HG03045 (cell line): ENCODE results near the gene CD14.
A peak's percentile ranks its signal among the peaks of the same experiment; 100 is the strongest.
"Not testable (repeated sequence)": the region's sequence is repeated elsewhere in the genome, so short reads cannot be mapped to it uniquely, and the experiment has no call there.

Source experiments
- ATAC-seq: cut with Tn5 transposase; IDR thresholded peaks from one replicate; pipeline ENCODE4 v1.9.1; 2021; ENCODE audit warnings: mild to moderate bottlenecking, moderate library complexity; ENCODE audit not compliant: unreplicated experiment

CD14 gene

GRCh38 chr5:140633021-140633471 lies at the start of gene CD14:
TSS of gene CD14 (minus strand) at chr5:140633175. CDS start at chr5:140633071, 104 bp downstream.
- ATAC-seq: no peak

GRCh38 chr5:140678993-140679392 lies 46.0 kb upstream of the CD14 start:
- ATAC-seq: no peak

- ATAC-seq: peak; percentile 65
These were observed 45.0 kb upstream of the CD14 start for GRCh38 chr5:140677947-140678346.

- no peak for ATAC-seq
These were observed 41.7 kb upstream of the CD14 start for GRCh38 chr5:140674629-140675028.

GRCh38 chr5:140674211-140674610 lies 41.2 kb upstream of the CD14 start:
- ATAC-seq: no peak

GRCh38 chr5:140673187-140673976 lies 40.4 kb upstream of the CD14 start, which contains the start of gene DND1:
TSS of gene DND1 (minus strand) at chr5:140673576. CDS start at chr5:140673542, 34 bp downstream.
- no peak for ATAC-seq

- no peak for ATAC-seq
These were observed 39.6 kb upstream of the CD14 start for GRCh38 chr5:140672455-140673186.

GRCh38 chr5:140671472-140672125 lies 38.6 kb upstream of the CD14 start:
- ATAC-seq: no peak

GRCh38 chr5:140671035-140671434 lies 38.1 kb upstream of the CD14 start:
- ATAC-seq: not testable (repeated sequence)

- peak; percentile 97 for ATAC-seq
These were observed 31.6 kb upstream of the CD14 start, which contains the start of gene WDR55 for GRCh38 chr5:140664359-140665119. TSS of gene WDR55 (plus strand) at chr5:140664904. CDS start at chr5:140664913, 9 bp downstream.

- ATAC-seq: no peak
These were observed 31.0 kb upstream of the CD14 start for GRCh38 chr5:140664030-140664358.

GRCh38 chr5:140660371-140660770 lies 27.4 kb upstream of the CD14 start:
- ATAC-seq: not testable (repeated sequence)

- no peak for ATAC-seq
These were observed 25.9 kb upstream of the CD14 start for GRCh38 chr5:140658870-140659269.

GRCh38 chr5:140647042-140647419 lies 14.1 kb upstream of the CD14 start:
- peak; percentile 41 for ATAC-seq

- ATAC-seq: no peak
These were observed 9.7 kb upstream of the CD14 start for GRCh38 chr5:140642718-140643117.

- ATAC-seq: no peak
These were observed 8.7 kb upstream of the CD14 start for GRCh38 chr5:140641716-140642115.

- peak; percentile 94 for ATAC-seq
These were observed 6.4 kb upstream of the CD14 start, which contains the start of gene TMCO6 for GRCh38 chr5:140639148-140639981. TSS of gene TMCO6 (plus strand) at chr5:140639451. CDS start at chr5:140639528, 77 bp downstream.

GRCh38 chr5:140638898-140639147 lies 5.8 kb upstream of the CD14 start:
- not testable (repeated sequence) for ATAC-seq

GRCh38 chr5:140637371-140638100 lies 4.6 kb upstream of the CD14 start:
- ATAC-seq: no peak
